ENCODE results near the gene OPRL1.

The OPRL1 gene

DNA sequence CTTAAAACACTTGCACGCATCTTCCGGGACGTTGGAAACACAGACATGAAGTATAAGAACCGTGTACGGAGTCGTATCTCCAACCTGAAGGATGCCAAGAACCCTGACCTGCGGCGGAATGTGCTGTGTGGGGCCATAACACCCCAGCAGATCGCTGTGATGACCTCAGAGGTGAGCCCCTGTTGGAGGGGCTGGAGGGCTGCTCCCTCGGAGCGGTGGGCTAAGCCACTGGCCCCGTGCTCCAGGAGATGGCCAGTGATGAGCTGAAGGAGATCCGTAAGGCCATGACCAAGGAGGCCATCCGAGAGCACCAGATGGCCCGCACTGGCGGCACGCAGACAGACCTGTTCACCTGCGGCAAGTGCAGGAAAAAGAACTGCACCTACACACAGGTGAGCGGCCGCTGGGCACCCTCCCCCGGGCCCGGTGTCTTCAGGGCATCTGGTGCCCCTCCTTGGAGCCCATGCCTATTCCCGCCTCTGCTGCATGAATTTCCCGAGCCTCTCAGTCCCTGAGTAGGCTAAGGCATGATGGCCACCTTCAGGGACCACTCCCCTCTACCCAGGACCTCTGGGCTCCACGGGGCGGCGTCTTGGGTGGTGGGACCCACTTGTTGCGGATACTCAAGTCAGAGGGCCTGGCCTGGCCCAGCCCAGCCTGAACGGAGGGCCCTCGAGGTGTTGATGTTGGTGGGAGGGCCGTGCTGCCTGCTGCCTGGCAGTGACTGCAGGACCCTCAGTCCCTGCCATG lies 9.5 kb upstream of the OPRL1 start:
- no peak overlapping the region for H3K27ac Mint-ChIP-seq

DNA sequence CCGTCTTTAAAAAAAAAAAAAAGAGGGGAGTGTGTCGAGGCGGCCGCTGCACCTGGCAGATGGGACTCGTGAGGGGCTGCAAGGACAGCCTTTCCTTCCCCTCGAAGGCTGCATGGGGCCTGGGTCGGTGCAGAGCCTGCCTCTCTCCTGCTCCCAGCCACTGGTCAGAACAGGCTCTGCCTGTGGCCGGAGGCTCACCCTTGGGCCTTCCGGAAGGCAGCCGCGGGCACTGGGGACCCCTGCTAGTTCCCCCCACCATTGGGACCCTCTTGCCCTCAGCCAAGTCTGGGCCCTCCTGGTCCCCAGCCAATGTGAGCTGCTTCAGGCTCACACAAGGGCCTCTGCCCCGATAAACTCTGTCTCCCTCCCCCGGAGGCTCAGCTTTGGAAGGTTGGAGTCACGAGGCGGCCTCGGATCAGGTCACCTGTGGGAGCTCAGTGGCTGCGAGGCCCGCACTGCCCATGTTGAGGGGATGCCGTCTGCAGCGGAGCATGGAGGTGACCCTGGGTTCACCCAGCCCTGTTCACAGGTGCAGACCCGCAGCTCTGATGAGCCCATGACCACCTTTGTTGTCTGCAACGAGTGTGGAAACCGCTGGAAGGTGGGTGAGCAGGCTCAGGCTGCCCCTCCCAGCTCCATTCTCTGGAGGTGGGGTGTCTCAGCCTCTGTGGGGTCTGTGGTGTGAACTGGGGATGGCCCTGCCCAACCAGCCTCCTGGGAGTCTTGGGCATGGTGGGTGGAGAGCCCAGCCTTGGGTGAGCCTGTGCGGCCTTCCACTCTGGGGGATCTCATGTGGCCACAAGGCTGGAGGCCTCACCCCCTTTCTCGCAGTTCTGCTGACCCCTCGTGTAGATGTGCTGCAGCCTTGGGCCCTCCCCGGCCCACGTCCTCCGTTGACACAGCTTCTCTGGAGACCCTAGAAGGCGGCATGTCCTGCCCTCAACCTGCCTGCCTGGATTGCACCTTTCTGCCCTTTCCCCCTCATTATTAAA lies 8.2 kb upstream of the OPRL1 start:
- Mint-ChIP-seq H3K4me1 (ENCODE audit: low read depth) (peaks cover 14% of the 10 kb centered on the region), H3K36me3 (ENCODE audit: low read depth) (no peaks in the 10 kb centered on the region), H3K27ac (no peak overlapping the region)

More for the DNA sequence above, 9.5 kb upstream of the OPRL1 start:
- Mint-ChIP-seq H3K4me1 (ENCODE audit: low read depth) (peaks cover 26% of the 10 kb centered on the region), H3K9me3 (no peaks in the 10 kb centered on the region), H3K36me3 (ENCODE audit: low read depth) (no peaks in the 10 kb centered on the region), H3K27me3 (no peaks in the 10 kb centered on the region), H3K4me3 (no peak overlapping the region)

DNA sequence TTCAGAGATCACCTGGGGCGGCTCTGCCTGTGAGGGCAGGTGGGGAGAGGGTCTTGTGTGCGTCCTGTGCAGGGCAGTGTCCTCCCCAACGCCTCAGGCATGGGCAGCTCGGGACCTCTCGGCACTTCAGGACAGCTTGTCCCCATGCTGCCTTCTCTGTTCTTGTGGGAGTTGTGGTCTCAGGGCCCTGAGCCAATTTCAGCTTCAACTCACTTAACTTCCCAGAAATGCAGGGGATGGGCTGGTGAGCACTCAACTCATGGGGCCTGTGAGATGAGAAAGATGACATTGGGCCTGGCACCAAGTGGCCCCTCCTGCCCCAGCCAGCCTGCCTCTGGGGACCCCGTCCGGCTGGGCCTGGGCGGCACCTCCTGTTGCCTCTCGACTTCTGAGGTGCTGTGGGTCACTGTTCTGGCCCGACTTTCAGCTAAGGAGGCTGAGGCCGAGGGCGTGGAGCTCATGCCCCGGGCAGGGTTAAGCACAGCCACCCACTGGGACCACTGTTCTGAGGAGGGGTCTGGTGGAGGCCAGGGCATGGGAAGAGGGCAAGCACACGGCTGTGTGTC lies 7.3 kb upstream of the OPRL1 start:
- H3K9me3 Mint-ChIP-seq, result no peaks in the 10 kb centered on the region

More for the DNA sequence above, 8.2 kb upstream of the OPRL1 start:
- Mint-ChIP-seq H3K27me3 (no peaks in the 10 kb centered on the region), H3K4me3 (no peak overlapping the region), H3K9me3 (no peaks in the 10 kb centered on the region)

DNA sequence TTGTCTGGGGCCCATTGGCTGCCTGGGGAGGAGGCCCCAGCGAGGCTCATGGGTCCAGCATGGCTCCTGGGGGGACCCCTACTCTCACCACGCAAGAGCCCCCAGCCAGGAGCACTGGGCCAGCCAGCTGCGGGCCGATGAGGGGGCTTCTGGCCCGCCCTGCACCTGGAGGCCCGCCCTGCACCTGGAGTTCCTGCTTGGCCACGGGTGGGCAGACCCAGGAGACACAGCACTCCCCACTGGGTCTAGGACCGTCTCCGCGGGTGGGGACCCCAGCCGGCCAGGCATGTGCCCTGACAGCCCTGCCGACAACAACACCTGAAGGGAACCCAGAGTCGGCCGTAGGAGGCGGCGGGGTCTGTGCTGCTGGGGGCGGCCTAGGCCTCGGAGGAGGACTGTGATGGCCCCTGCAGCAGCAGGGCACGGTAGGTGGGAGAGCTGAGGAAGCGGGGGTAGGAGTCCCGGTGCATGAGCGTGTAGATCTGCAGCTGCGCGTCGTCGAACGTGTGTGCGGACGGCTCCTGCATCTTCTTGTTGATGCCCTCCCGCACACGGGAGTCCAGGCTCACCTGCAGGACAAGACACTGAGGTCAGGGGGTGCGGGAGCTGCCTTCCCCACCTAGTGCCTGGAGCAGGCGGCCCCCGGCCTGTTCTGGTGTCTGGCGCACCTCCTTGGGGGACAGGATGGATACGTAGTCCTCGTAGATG lies 6.3 kb upstream of the OPRL1 start:
- Mint-ChIP-seq H3K27me3 (no peaks in the 10 kb centered on the region), H3K27ac (no peak overlapping the region), H3K4me3 (no peak overlapping the region), H3K4me1 (ENCODE audit: low read depth) (peaks cover 13% of the 10 kb centered on the region), H3K36me3 (ENCODE audit: low read depth) (no peaks in the 10 kb centered on the region), H3K9me3 (no peaks in the 10 kb centered on the region)

More for the DNA sequence above, 7.3 kb upstream of the OPRL1 start:
- no peak overlapping the region for H3K4me3 Mint-ChIP-seq
- no peaks in the 10 kb centered on the region for H3K27me3 Mint-ChIP-seq
- no peak overlapping the region for H3K27ac Mint-ChIP-seq
- H3K36me3 Mint-ChIP-seq (ENCODE audit: low read depth), result no peaks in the 10 kb centered on the region
- H3K4me1 Mint-ChIP-seq (ENCODE audit: low read depth), result peaks cover 11% of the 10 kb centered on the region

DNA sequence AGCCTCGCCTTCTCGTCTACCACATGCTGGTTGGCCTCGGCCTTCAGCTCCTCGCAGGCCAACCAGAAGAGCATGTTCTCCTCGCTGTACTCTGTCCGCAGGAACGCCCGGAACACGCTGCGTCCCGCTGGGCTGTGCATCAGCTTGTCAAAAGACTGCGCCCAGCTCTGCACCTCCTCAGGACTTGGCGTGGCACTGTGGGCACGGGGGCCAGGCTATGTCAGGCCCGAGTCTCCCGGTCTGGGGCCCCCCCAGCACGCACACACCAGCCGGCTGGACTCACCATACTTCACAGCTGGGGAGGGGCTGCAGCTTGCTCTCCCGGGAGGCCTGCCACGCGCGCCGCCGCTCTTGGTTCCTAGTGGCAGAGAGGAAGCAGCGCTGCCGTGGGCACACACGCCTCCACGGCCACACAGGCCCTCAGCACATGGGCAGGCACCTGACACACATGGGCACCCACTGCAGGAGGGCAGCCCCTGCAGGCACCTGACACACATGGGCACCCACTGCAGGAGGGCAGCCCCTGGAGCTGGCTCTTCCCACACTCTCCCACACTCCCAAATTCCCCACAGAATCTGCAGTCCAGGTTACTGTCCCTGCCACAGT lies 5.6 kb upstream of the OPRL1 start:
- peaks cover 19% of the 10 kb centered on the region for H3K4me1 Mint-ChIP-seq (ENCODE audit: low read depth)
- H3K4me3 Mint-ChIP-seq, result no peak overlapping the region
- no peak overlapping the region for H3K27ac Mint-ChIP-seq

DNA sequence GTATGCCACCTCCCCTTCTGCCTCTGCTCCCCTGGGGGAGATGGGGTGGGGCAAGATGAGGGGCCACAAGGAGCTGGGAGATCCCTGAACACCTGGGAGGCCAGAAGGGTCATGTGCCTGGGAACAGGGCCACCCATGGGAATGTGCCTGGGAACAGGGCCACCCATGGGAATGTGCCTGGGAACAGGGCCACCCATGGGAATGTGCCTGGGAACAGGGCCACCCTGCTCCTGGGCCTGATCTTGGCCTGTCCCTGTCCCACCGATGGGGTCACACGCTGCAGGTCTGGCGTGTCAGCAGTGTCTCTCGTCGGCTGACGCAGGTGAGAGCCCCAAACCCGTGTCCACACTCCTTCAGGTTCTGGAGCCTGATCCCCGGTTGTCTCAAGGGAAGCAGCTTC lies 4.9 kb upstream of the OPRL1 start:
- no peak overlapping the region for H3K27ac Mint-ChIP-seq
- H3K4me1 Mint-ChIP-seq (ENCODE audit: low read depth), result peaks cover 19% of the 10 kb centered on the region
- no peaks in the 10 kb centered on the region for H3K36me3 Mint-ChIP-seq (ENCODE audit: low read depth)
- no peaks in the 10 kb centered on the region for H3K27me3 Mint-ChIP-seq
- no peak overlapping the region for H3K4me3 Mint-ChIP-seq
- H3K9me3 Mint-ChIP-seq, result no peaks in the 10 kb centered on the region

More for the DNA sequence above, 5.6 kb upstream of the OPRL1 start:
- Mint-ChIP-seq H3K36me3 (ENCODE audit: low read depth) (no peaks in the 10 kb centered on the region), H3K27me3 (no peaks in the 10 kb centered on the region), H3K9me3 (no peaks in the 10 kb centered on the region)

DNA sequence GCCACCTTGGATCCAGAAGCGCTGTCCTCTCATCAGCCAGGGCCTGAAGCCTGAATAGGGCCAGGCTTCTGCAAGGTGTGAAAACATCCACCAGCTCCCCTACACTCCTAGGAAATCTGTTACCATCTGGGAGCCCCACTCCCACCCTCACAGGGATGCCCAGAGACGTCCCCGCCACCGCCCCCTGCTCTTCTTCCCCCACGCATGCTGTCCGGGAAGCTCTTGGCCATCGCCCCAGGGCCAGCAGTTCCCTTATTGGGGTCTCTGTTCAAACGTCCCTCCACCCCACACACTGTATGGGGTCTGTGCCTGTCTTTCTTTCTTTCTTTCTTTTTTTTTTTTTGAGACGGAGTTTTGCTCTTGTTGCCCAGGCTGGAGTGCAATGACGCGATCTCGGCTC lies 4.3 kb upstream of the OPRL1 start:
- peaks cover 21% of the 10 kb centered on the region for H3K4me1 Mint-ChIP-seq (ENCODE audit: low read depth)
- H3K27ac Mint-ChIP-seq, result no peak overlapping the region
- no peaks in the 10 kb centered on the region for H3K27me3 Mint-ChIP-seq
- H3K9me3 Mint-ChIP-seq, result no peaks in the 10 kb centered on the region
- H3K36me3 Mint-ChIP-seq (ENCODE audit: low read depth), result no peaks in the 10 kb centered on the region
- H3K4me3 Mint-ChIP-seq, result no peak overlapping the region

DNA sequence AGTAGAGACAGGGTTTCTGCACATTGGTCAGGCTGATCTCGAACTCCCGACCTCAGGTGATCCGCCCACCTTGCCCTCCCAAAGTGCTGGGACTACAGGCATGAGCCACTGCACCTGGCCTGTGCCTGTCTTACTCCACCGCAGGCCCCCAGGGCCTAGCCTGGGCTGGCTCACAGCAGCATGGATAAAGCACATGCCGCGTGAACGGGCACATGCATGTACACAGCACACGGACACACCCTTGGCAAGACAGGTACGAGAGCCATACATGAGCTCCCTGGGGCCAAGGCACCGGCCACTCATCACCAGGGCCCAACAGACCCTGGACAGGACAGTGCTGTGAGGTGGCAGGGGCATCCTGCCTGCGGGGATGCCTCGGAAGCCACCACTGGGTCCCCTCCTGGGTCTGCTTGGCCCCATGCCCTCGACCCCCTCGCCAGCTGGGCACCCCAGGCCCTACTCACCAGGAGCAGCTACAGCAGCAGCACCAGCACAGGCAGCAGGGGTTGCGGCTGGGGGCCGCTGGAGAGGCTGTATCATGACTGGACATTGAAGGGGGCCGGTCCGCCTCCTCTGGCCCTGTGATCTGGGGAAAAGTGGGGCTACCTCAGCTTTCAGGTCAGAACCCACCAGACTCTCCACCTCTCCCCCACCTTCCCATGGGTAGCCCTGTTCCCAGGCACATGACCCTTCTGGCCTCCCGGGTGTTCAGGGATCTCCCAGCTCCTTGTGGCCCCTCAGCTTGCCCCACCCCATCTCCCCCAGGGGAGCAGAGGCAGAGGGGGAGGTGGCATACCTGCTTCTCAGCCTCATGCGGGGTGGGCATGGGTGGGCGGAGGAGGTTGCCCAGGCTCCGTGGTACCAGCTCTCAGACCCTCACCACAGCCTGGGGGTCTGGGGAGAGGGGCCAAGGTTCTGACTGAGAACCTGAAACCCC lies 3.6 kb upstream of the OPRL1 start:
- H3K27me3 Mint-ChIP-seq, result no peaks in the 10 kb centered on the region
- peaks cover 24% of the 10 kb centered on the region for H3K4me1 Mint-ChIP-seq (ENCODE audit: low read depth)
- H3K9me3 Mint-ChIP-seq, result no peaks in the 10 kb centered on the region
- no peaks in the 10 kb centered on the region for H3K36me3 Mint-ChIP-seq (ENCODE audit: low read depth)
- H3K4me3 Mint-ChIP-seq, result peak overlapping the region; percentile 90
- no peak overlapping the region for H3K27ac Mint-ChIP-seq

DNA sequence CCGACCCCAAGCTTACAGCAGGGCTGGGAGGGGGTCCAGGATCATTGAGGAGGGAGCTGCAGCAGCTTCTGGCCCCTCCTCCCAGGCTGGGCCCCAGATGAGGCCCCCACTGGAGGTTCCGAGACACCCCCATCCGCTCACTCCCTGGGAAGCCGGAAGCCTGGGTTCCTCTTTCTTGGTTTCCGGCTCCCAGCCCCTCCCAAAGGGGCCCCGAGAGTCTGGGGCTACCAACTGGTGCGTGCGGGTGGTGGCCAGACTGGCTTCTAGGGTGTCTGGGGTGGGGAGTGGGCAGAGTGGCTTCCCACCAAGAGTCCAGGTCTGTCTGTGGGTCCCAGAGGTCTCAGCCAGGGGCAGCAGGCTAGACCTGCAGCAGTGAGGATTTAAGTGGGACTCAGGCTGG lies 2.8 kb upstream of the OPRL1 start:
- Mint-ChIP-seq H3K27me3 (peaks cover 4% of the 10 kb centered on the region), H3K36me3 (ENCODE audit: low read depth) (no peaks in the 10 kb centered on the region), H3K9me3 (no peaks in the 10 kb centered on the region), H3K4me1 (ENCODE audit: low read depth) (peaks cover 28% of the 10 kb centered on the region), H3K27ac (peak overlapping the region; percentile 83), H3K4me3 (peak overlapping the region; percentile 90)

DNA sequence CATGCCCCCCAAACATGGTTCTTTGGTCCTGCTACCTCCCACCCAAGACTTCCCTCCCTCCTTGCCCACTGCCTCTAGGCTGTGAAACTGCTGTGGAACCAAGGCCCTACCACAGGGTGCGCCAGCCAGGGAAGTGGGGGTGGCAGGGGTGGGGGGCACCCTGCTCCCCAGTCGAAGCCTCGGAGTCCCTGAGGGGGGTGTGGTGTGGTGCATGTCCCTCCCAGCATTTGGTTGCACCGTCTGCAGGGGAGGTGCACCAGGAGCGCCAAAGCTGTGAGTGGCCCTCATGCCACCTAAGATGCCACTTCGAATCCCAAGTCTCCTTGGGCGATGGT lies 2.4 kb upstream of the OPRL1 start:
- H3K9me3 Mint-ChIP-seq, result no peaks in the 10 kb centered on the region

DNA sequence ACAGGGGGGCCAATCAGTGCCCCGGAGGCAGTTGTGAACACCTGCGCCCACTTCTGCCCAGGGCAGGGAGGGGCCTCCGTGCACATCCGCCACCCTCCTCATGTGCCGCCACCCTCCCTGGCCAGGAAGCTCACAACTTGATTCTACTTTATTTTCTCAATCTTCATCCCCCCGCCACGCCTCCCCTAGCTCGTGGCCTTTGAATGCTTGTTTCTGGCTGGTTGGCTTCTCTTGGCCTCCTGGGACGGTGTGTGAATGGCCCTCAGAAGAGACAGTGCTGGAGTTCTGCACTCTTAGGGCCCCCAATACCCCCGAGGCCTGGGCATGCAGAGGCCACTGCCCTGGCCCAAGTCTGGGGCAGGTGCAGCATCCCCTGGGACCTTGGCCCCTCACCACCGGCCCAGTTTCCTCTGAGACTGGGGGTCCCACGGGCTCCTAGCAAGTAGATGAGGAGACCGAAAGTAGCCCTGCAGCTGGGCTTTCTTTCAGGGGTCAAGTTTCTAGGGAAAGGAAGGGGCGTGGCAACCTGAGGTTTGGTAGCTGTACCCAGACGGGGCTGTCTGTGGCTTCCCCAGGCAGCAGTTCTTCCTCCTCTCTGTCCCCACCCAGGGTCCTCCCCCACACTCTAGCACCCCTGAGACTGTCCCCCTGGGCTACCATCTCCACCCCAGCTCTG lies 1.9 kb upstream of the OPRL1 start:
- Mint-ChIP-seq H3K4me3 (peak overlapping the region; percentile 90), H3K36me3 (ENCODE audit: low read depth) (no peaks in the 10 kb centered on the region), H3K9me3 (no peaks in the 10 kb centered on the region), H3K27me3 (peaks cover 6% of the 10 kb centered on the region), H3K4me1 (ENCODE audit: low read depth) (peaks cover 37% of the 10 kb centered on the region), H3K27ac (peak overlapping the region; percentile 83)

More for the DNA sequence above, 2.4 kb upstream of the OPRL1 start:
- peak overlapping the region; percentile 90 for H3K4me3 Mint-ChIP-seq
- H3K4me1 Mint-ChIP-seq (ENCODE audit: low read depth), result peaks cover 32% of the 10 kb centered on the region
- no peaks in the 10 kb centered on the region for H3K36me3 Mint-ChIP-seq (ENCODE audit: low read depth)
- peak overlapping the region; percentile 83 for H3K27ac Mint-ChIP-seq
- peaks cover 6% of the 10 kb centered on the region for H3K27me3 Mint-ChIP-seq

DNA sequence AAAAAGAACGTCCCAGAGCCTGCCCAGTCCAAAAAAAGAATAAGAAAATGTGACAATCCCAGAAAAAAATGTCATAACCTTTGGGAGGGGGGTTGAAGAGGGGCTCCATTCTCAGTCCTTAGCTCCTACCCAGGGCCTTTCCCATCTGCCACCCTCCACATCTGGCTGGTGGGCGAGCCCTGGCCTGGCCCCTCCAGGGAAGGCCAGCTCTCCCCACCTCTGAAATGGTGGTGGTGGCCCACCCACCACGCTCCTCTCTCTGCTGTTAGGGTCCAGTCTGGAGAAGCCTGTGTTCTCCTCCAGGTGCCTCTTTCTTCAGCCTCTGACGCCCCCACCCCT lies 979 bp upstream of the OPRL1 start:
- no peaks in the 10 kb centered on the region for H3K36me3 Mint-ChIP-seq (ENCODE audit: low read depth)
- H3K9me3 Mint-ChIP-seq, result no peaks in the 10 kb centered on the region
- H3K4me1 Mint-ChIP-seq (ENCODE audit: low read depth), result peaks cover 40% of the 10 kb centered on the region
- H3K27ac Mint-ChIP-seq, result peak overlapping the region; percentile 83
- peaks cover 6% of the 10 kb centered on the region for H3K27me3 Mint-ChIP-seq
- H3K4me3 Mint-ChIP-seq, result peak overlapping the region; percentile 90

All from stimulated activated naive CD8-positive, alpha-beta T cell treated with anti-CD3 and anti-CD28 coated beads, Interleukin-15, Interleukin-2, amounts not matched to agents 100 ng/mL and 50 ng/mL, for 24 hours (primary cell).